DOHH2 (cell line): ENCODE data around the gene SH2D1A.
"Not testable (repeated sequence)": the region's sequence is repeated elsewhere in the genome, so short reads cannot be mapped to it uniquely, and the experiment has no call there.

ENCODE experiments used
- H3F3A ChIP-seq: fragments of 200-600 bp; sonication (generic), shearing (Covaris generic); 2 replicates; pipeline ENCODE4 v1.6.0; 2016; ENCODE audit warnings: antibody characterized with exemption, mild to moderate bottlenecking; ENCODE audit not compliant: control insufficient read depth, insufficient read depth
- H3K27ac ChIP-seq: fragments of 200-600 bp; sonication (generic); 2 replicates; pipeline ENCODE4 v1.5.1; 2014; ENCODE audit warnings: low read depth, mild to moderate bottlenecking, low read length, moderate library complexity
- H3K27me3 ChIP-seq: fragments of 200-600 bp; sonication (generic); 2 replicates; pipeline ENCODE4 v1.6.1; 2014; ENCODE audit warnings: mild to moderate bottlenecking, low read length, mixed read lengths; ENCODE audit not compliant: control insufficient read depth
- H3K36me3 ChIP-seq: fragments of 200-600 bp; sonication (generic); 2 replicates; pipeline ENCODE4 v1.6.1; 2014; ENCODE audit warnings: mild to moderate bottlenecking, low read length, moderate library complexity, mixed read lengths; ENCODE audit not compliant: control insufficient read depth
- H3K4me1 ChIP-seq: fragments of 200-600 bp; sonication (generic); 2 replicates; pipeline ENCODE4 v1.6.1; 2014; ENCODE audit warnings: mild to moderate bottlenecking, low read length, mixed read lengths; ENCODE audit not compliant: control insufficient read depth
- H3K4me2 ChIP-seq: fragments of 200-600 bp; sonication (generic); 2 replicates; pipeline ENCODE4 v1.6.0; 2014; ENCODE audit warnings: mild to moderate bottlenecking, low read length, moderate library complexity
- H3K4me3 ChIP-seq: fragments of 200-600 bp; sonication (generic); 2 replicates; pipeline ENCODE4 v1.5.1; 2014; ENCODE audit warnings: mild to moderate bottlenecking, low read length, mixed read lengths
- H3K79me2 ChIP-seq: fragments of 200-600 bp; sonication (generic); 2 replicates; pipeline ENCODE4 v1.6.1; 2014; ENCODE audit warnings: mild to moderate bottlenecking, low read length, mixed read lengths; ENCODE audit not compliant: control insufficient read depth
- H3K9me2 ChIP-seq: fragments of 200-600 bp; sonication (generic); replicated peaks from 2 replicates; pipeline ENCODE4 v1.6.1; 2014; ENCODE audit warnings: mild to moderate bottlenecking, low read length, mixed read lengths; ENCODE audit not compliant: control insufficient read depth
- H3K9me3 ChIP-seq: fragments of 200-600 bp; sonication (generic); 2 replicates; pipeline ENCODE4 v1.6.1; 2014; ENCODE audit warnings: antibody characterized with exemption, low read length, mixed read lengths; ENCODE audit not compliant: control insufficient read depth, insufficient read depth
- H4K20me1 ChIP-seq: fragments of 200-600 bp; sonication (generic); 2 replicates; pipeline ENCODE4 v1.6.0; 2014; ENCODE audit warnings: low read depth, mild to moderate bottlenecking, antibody characterized with exemption, low read length, moderate library complexity; ENCODE audit not compliant: control insufficient read depth, insufficient read depth
- EZH2phosphoT487 ChIP-seq: fragments of 200-600 bp; sonication (generic); IDR thresholded peaks from 2 replicates; pipeline ENCODE4 v1.6.1; 2017; ENCODE audit warnings: borderline replicate concordance, mild to moderate bottlenecking, antibody characterized with exemption, low read length, moderate library complexity, mixed read lengths
- TF ChIP-seq, protein P1 (sequence below): fragments of 200-600 bp; sonication (generic); IDR thresholded peaks from one replicate; pipeline ENCODE4 v1.5.1; 2014; ENCODE audit warnings: antibody characterized with exemption, mild to moderate bottlenecking, low read depth, low read length; ENCODE audit not compliant: poor library complexity, severe bottlenecking

The SH2D1A gene

DNA sequence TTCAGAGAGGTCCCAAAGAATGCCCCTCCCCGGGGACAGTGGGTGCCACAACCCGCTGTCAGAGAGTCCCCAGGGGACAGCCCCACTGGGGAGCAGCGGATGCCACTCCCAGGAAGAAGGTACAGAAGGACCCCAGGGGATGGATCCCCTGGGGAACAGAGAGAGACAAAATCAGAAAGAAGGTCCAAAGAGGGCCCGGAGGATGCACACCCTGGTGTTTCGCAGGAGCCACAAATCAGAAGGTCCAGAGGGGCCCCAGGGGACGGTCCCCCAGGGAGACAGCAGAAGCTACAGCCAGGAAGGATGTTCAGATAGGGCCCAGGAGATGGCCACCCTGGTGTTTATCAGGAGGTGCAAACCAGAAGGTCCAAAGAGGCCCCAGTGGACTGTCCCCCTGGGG, 12.5 kb upstream of the SH2D1A start:
- H3K36me3 ChIP-seq, result no peaks in the 10 kb centered on the region
- H3K79me2 ChIP-seq, result no peaks in the 10 kb centered on the region
- H3K9me3 ChIP-seq, result no peaks in the 10 kb centered on the region
- H3K9me2 ChIP-seq, result no peaks in the 10 kb centered on the region
- H4K20me1 ChIP-seq, result no peaks in the 10 kb centered on the region
- H3F3A ChIP-seq, result no peaks in the 10 kb centered on the region
- TF ChIP-seq EZH2phosphoT487, result no peak
- TF ChIP-seq, protein P1, sequence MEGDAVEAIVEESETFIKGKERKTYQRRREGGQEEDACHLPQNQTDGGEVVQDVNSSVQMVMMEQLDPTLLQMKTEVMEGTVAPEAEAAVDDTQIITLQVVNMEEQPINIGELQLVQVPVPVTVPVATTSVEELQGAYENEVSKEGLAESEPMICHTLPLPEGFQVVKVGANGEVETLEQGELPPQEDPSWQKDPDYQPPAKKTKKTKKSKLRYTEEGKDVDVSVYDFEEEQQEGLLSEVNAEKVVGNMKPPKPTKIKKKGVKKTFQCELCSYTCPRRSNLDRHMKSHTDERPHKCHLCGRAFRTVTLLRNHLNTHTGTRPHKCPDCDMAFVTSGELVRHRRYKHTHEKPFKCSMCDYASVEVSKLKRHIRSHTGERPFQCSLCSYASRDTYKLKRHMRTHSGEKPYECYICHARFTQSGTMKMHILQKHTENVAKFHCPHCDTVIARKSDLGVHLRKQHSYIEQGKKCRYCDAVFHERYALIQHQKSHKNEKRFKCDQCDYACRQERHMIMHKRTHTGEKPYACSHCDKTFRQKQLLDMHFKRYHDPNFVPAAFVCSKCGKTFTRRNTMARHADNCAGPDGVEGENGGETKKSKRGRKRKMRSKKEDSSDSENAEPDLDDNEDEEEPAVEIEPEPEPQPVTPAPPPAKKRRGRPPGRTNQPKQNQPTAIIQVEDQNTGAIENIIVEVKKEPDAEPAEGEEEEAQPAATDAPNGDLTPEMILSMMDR, result no peak
- no peaks in the 10 kb centered on the region for H3K4me1 ChIP-seq
- H3K27me3 ChIP-seq, result no peaks in the 10 kb centered on the region
- no peak overlapping the region for H3K4me2 ChIP-seq
- no peak overlapping the region for H3K27ac ChIP-seq
- H3K4me3 ChIP-seq, result no peak overlapping the region

DNA sequence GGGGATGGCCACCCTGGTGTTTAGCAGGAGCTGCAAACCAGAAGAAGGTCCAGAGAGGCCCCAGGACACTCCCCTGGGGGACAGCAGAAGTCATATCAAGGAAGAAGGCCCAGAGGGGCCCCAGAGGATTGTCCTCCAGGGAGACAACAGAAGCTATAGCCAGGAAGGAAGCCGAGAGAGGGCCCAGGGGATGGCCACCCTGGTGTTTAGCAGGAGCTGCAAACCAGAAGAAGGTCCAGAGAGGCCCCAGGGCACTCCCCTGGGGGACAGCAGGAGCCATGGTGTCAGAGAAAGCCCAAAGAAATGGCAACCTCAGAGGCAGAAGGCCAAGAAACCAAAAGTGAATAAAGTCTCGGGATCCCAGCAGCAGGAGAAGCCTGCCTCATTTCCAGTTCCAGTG, 11.8 kb upstream of the SH2D1A start:
- H3F3A ChIP-seq, H3K4me3 ChIP-seq, H4K20me1 ChIP-seq, H3K27ac ChIP-seq, H3K4me2 ChIP-seq, H3K4me1 ChIP-seq, H3K79me2 ChIP-seq, H3K36me3 ChIP-seq, H3K9me3 ChIP-seq, H3K27me3 ChIP-seq, H3K9me2 ChIP-seq: not testable (repeated sequence)

DNA sequence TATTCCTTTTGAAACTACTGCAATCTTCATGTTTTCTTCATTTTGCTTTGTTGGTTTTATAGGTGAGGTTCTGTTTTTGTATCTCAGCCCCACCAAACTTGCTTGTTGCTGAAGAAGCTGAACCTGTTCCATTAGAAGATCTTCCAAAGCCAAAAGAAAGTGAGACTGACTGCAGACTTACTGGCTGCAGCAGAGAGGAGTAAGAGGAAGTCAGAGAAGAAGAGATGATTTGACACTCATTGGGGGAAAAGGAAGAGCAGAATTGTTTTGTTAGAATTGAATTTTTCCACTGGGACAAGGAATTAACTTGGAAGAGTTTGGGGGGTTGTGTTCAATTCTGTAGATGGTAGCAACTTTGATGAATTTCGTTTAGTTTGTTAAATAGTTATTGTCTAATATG, 10.8 kb upstream of the SH2D1A start:
- no peaks in the 10 kb centered on the region for H3K79me2 ChIP-seq
- H3K4me3 ChIP-seq, result no peak overlapping the region
- no peaks in the 10 kb centered on the region for H4K20me1 ChIP-seq
- H3K4me1 ChIP-seq, result no peaks in the 10 kb centered on the region
- H3K36me3 ChIP-seq, result no peaks in the 10 kb centered on the region
- no peaks in the 10 kb centered on the region for H3F3A ChIP-seq
- no peak overlapping the region for H3K4me2 ChIP-seq
- no peak overlapping the region for H3K27ac ChIP-seq
- no peaks in the 10 kb centered on the region for H3K9me3 ChIP-seq
- H3K9me2 ChIP-seq, result no peaks in the 10 kb centered on the region
- TF ChIP-seq, protein P1, result no peak
- no peak for TF ChIP-seq EZH2phosphoT487
- no peaks in the 10 kb centered on the region for H3K27me3 ChIP-seq

DNA sequence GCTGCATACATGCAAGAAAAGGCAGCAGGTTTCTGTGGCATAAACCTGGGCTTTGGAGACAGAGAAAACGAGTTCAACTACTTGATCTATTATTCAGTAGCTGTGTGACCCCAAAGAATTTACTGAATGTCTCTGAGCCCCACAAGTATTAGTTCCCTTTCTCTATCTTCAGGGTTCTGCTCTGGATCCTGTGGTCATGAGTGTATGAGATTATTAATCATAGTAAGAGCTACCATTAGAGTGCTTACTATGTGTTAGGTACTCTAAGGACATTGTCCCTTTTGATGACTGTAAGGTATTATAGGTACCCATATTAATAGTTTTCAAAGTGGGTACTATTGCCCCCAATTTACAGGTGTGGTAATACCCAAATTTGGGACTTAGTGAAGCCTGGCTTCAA, 8.4 kb upstream of the SH2D1A start:
- H3K4me3 ChIP-seq, result no peak overlapping the region
- no peak overlapping the region for H3K27ac ChIP-seq

More for the DNA sequence above, 8.4 kb upstream of the SH2D1A start:
- H3K9me3 ChIP-seq, result no peaks in the 10 kb centered on the region
- H3K9me2 ChIP-seq, result no peaks in the 10 kb centered on the region
- TF ChIP-seq, protein P1, result no peak
- no peak for TF ChIP-seq EZH2phosphoT487
- H3K27me3 ChIP-seq, result no peaks in the 10 kb centered on the region
- no peaks in the 10 kb centered on the region for H3K79me2 ChIP-seq
- H4K20me1 ChIP-seq, result no peaks in the 10 kb centered on the region
- no peak overlapping the region for H3K4me2 ChIP-seq
- H3K4me1 ChIP-seq, result no peaks in the 10 kb centered on the region
- H3F3A ChIP-seq, result no peaks in the 10 kb centered on the region
- H3K36me3 ChIP-seq, result no peaks in the 10 kb centered on the region
